Neural progenitor cell (in vitro differentiated cells): ENCODE measurements around the gene DNASE1L2. TPM values are rescaled to one million over a fixed set of nuclear protein-coding genes. Genes with fewer than 3 reads are reported as not detected.

Experiments
- DNase-seq: peaks from one replicate; pipeline ENCODE4 v3.0.0-alpha.2; 2016; ENCODE audit warnings: low spot score
- H2AFZ ChIP-seq: fragments of 200-600 bp; sonication (generic); replicated peaks from 2 replicates; pipeline ENCODE4 v1.6.1; 2016; ENCODE audit warnings: antibody characterized with exemption
- H3F3A ChIP-seq: fragments of 200-600 bp; sonication (generic); 2 replicates; pipeline ENCODE4 v1.6.1; 2016; ENCODE audit warnings: antibody characterized with exemption, low read depth
- H3K27ac ChIP-seq: fragments of 200-600 bp; sonication (generic); 2 replicates; pipeline ENCODE4 v1.5.1; 2016; ENCODE audit warnings: mild to moderate bottlenecking
- H3K27me3 ChIP-seq: fragments of 200-600 bp; sonication (generic); 2 replicates; pipeline ENCODE4 v1.6.1; 2016; ENCODE audit warnings: mild to moderate bottlenecking, moderate library complexity
- H3K36me3 ChIP-seq: fragments of 200-600 bp; sonication (generic); 2 replicates; pipeline ENCODE4 v1.5.1; 2016
- H3K4me1 ChIP-seq: fragments of 200-600 bp; sonication (generic); 2 replicates; pipeline ENCODE4 v1.6.1; 2016; ENCODE audit warnings: mixed run types
- H3K4me2 ChIP-seq: fragments of 200-600 bp; sonication (generic); 2 replicates; pipeline ENCODE4 v1.6.1; 2016
- H3K4me3 ChIP-seq: fragments of 200-600 bp; sonication (generic); 2 replicates; pipeline ENCODE4 v1.5.1; 2016
- H3K79me2 ChIP-seq: fragments of 200-600 bp; sonication (generic); 2 replicates; pipeline ENCODE4 v1.6.1; 2016; ENCODE audit warnings: low read depth
- H3K9ac ChIP-seq: fragments of 200-600 bp; sonication (generic); 2 replicates; pipeline ENCODE4 v1.6.1; 2016
- H3K9me3 ChIP-seq: fragments of 200-600 bp; sonication (generic); 2 replicates; pipeline ENCODE4 v1.5.1; 2016; ENCODE audit warnings: low read depth
- H4K20me1 ChIP-seq: fragments of 200-600 bp; sonication (generic); 2 replicates; pipeline ENCODE4 v1.6.1; 2016; ENCODE audit warnings: low read depth
- H3K27ac Mint-ChIP-seq: 3 replicates; pipeline ENCODE4 v1.8.0; 2021; ENCODE audit warnings: mixed read lengths
- H3K27me3 Mint-ChIP-seq: 2 replicates; pipeline ENCODE4 v1.8.0; 2022; ENCODE audit warnings: low read depth, mild to moderate bottlenecking, inconsistent platforms, moderate library complexity, mixed read lengths; ENCODE audit not compliant: insufficient read depth
- H3K36me3 Mint-ChIP-seq: 3 replicates; pipeline ENCODE4 v1.8.0; 2021; ENCODE audit warnings: mixed read lengths
- H3K4me1 Mint-ChIP-seq: 3 replicates; pipeline ENCODE4 v1.8.0; 2021; ENCODE audit warnings: mixed read lengths
- H3K4me3 Mint-ChIP-seq: 3 replicates; pipeline ENCODE4 v1.8.0; 2021; ENCODE audit warnings: mild to moderate bottlenecking, moderate library complexity, mixed read lengths
- H3K9me3 Mint-ChIP-seq: 3 replicates; pipeline ENCODE4 v1.8.0; 2020; ENCODE audit warnings: mixed read lengths
- EZH2 ChIP-seq: fragments of 200-600 bp; sonication (generic); IDR thresholded peaks from 2 replicates; pipeline ENCODE4 v1.6.1; 2017; ENCODE audit warnings: antibody characterized with exemption, mild to moderate bottlenecking, moderate library complexity
- EZH2phosphoT487 ChIP-seq: fragments of 200-600 bp; sonication (generic); IDR thresholded peaks from 2 replicates; pipeline ENCODE4 v1.6.1; 2017; ENCODE audit warnings: antibody characterized with exemption
- total RNA-seq: library from RNA; depleted of rRNA; stranded (reverse); fragments of >200 nt; gene quantifications from 2 replicates; pipeline ENCODE4 v1.2.3, GENCODE V29; 2015; ENCODE audit warnings: low replicate concordance
- TF ChIP-seq, protein P1 (sequence below): fragments of 200-600 bp; sonication (generic); IDR thresholded peaks from 2 replicates; pipeline ENCODE4 v1.5.1; 2017; ENCODE audit warnings: antibody characterized with exemption, mild to moderate bottlenecking

Gene DNASE1L2
- total RNA-seq, 1 donor from 2014 or later, result 0.21 TPM

DNA sequence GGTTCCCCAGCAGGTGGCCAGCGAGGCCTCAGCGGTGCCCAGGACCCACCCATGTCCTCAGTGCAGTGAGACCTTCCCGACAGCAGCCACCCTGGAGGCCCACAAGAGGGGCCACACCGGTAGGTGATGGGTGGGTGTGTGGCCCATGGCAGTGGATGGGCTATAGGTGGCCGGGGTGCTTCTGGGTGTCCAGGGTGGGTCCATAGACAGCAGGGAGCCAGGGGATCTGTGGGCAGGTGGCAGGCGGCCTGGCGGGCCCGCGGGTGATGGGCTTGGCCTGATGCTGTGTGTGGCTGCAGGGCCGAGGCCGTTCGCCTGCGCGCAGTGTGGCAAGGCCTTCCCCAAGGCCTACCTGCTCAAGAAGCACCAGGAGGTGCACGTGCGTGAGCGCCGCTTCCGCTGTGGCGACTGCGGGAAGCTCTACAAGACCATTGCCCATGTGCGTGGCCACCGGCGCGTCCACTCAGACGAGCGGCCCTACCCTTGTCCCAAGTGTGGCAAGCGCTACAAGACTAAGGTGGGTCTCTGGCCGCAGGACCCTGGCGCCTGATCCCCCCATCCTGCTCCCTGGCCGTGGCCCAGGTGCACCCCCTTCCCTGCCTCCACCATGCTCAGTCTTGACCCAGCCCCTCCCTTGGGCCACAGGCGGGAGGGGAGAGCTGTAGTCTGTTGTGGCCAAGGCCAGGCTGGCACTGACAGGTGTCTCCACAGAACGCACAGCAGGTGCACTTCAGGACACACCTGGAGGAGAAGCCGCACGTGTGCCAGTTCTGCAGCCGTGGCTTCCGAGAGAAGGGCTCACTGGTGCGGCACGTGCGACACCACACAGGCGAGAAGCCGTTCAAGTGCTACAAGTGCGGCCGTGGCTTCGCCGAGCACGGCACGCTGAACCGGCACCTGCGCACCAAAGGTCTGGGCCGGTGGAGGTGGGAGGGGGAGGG is 2.1 kb upstream of the DNASE1L2 start:
- H3K79me2 ChIP-seq, result no peaks in the 10 kb centered on the region
- no peak overlapping the region for H3K4me3 ChIP-seq
- Mint-ChIP-seq H3K27me3 (peaks cover 7% of the 10 kb centered on the region), H3K27ac (no peak overlapping the region), H3K4me3 (no peak overlapping the region), H3K4me1 (no peaks in the 10 kb centered on the region), H3K9me3 (no peaks in the 10 kb centered on the region), H3K36me3 (peaks cover 5% of the 10 kb centered on the region)
- H2AFZ ChIP-seq, result no peak overlapping the region
- no peak for TF ChIP-seq EZH2
- H3K9me3 ChIP-seq, result no peaks in the 10 kb centered on the region
- H3K4me2 ChIP-seq, result no peak overlapping the region
- H3K36me3 ChIP-seq, result no peaks in the 10 kb centered on the region
- no peak for DNase-seq
- H3K27ac ChIP-seq, result no peak overlapping the region
- peaks cover 44% of the 10 kb centered on the region for H4K20me1 ChIP-seq
- no peak overlapping the region for H3K9ac ChIP-seq
- H3K27me3 ChIP-seq, result peaks cover 31% of the 10 kb centered on the region
- H3F3A ChIP-seq, result peaks cover 32% of the 10 kb centered on the region
- peaks cover 26% of the 10 kb centered on the region for H3K4me1 ChIP-seq

DNA sequence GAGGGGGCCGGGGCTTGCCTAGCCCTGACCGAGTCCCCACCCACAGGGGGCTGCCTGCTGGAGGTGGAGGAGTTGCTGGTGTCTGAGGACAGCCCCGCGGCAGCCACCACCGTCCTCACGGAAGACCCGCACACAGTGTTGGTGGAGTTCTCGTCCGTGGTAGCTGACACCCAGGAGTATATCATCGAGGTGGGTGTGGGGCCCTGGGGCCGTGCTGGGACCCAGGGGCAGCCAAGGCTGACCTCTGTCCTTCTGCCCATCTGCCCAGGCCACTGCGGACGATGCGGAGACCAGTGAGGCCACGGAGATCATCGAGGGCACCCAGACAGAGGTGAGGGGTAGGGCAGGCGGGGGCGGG is 1.5 kb upstream of the DNASE1L2 start:
- no peaks in the 10 kb centered on the region for H3K9me3 Mint-ChIP-seq
- DNase-seq, result no peak
- H3K36me3 Mint-ChIP-seq, result peaks cover 5% of the 10 kb centered on the region
- no peak overlapping the region for H3K27ac ChIP-seq
- H3K4me1 ChIP-seq, result peaks cover 26% of the 10 kb centered on the region
- H3K9ac ChIP-seq, result no peak overlapping the region
- H3K27me3 Mint-ChIP-seq, result peaks cover 7% of the 10 kb centered on the region
- H3K4me1 Mint-ChIP-seq, result no peaks in the 10 kb centered on the region
- H3K4me3 Mint-ChIP-seq, result no peak overlapping the region
- no peaks in the 10 kb centered on the region for H3K79me2 ChIP-seq
- no peaks in the 10 kb centered on the region for H3K9me3 ChIP-seq
- no peaks in the 10 kb centered on the region for H3K36me3 ChIP-seq
- no peak overlapping the region for H3K4me2 ChIP-seq
- TF ChIP-seq EZH2 (no peak), EZH2phosphoT487 (no peak)
- TF ChIP-seq, protein P1, sequence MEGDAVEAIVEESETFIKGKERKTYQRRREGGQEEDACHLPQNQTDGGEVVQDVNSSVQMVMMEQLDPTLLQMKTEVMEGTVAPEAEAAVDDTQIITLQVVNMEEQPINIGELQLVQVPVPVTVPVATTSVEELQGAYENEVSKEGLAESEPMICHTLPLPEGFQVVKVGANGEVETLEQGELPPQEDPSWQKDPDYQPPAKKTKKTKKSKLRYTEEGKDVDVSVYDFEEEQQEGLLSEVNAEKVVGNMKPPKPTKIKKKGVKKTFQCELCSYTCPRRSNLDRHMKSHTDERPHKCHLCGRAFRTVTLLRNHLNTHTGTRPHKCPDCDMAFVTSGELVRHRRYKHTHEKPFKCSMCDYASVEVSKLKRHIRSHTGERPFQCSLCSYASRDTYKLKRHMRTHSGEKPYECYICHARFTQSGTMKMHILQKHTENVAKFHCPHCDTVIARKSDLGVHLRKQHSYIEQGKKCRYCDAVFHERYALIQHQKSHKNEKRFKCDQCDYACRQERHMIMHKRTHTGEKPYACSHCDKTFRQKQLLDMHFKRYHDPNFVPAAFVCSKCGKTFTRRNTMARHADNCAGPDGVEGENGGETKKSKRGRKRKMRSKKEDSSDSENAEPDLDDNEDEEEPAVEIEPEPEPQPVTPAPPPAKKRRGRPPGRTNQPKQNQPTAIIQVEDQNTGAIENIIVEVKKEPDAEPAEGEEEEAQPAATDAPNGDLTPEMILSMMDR, result no peak
- no peak overlapping the region for H2AFZ ChIP-seq
- peaks cover 47% of the 10 kb centered on the region for H4K20me1 ChIP-seq
- no peak overlapping the region for H3K4me3 ChIP-seq
- peaks cover 39% of the 10 kb centered on the region for H3F3A ChIP-seq
- H3K27me3 ChIP-seq, result peaks cover 31% of the 10 kb centered on the region
- H3K27ac Mint-ChIP-seq, result no peak overlapping the region

DNA sequence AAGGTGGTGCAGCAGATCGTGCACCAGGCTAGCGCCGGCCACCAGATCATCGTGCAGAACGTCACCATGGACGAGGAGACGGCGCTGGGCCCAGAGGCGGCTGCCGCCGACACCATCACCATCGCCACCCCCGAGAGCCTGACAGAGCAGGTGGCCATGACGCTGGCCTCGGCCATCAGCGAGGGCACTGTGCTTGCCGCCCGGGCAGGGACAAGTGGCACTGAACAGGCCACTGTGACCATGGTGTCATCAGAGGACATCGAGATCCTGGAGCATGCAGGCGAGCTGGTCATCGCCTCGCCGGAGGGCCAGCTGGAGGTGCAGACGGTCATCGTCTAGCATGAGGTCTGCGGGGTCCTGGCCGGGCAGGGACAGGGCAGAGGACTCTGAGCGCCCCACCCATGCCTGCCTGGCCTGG is 1.0 kb upstream of the DNASE1L2 start:
- Histone ChIP-seq H3K4me1 (peaks cover 26% of the 10 kb centered on the region), H3K9me3 (no peaks in the 10 kb centered on the region), H3K27me3 (peaks cover 31% of the 10 kb centered on the region), H2AFZ (no peak overlapping the region), H3K27ac (no peak overlapping the region), H3K79me2 (no peaks in the 10 kb centered on the region), H3K36me3 (no peaks in the 10 kb centered on the region), H4K20me1 (peaks cover 49% of the 10 kb centered on the region), H3K4me2 (no peak overlapping the region), H3K9ac (no peak overlapping the region), H3K4me3 (no peak overlapping the region), H3F3A (peaks cover 41% of the 10 kb centered on the region)
- no peak for DNase-seq
- peaks cover 4% of the 10 kb centered on the region for H3K36me3 Mint-ChIP-seq
- no peak overlapping the region for H3K27ac Mint-ChIP-seq
- H3K9me3 Mint-ChIP-seq, result no peaks in the 10 kb centered on the region
- TF ChIP-seq EZH2phosphoT487, result no peak
- TF ChIP-seq EZH2, result no peak
- TF ChIP-seq, protein P1, result no peak
- H3K27me3 Mint-ChIP-seq, result peaks cover 7% of the 10 kb centered on the region
- H3K4me3 Mint-ChIP-seq, result peak overlapping the region; percentile 55
- no peaks in the 10 kb centered on the region for H3K4me1 Mint-ChIP-seq
